Esophagus muscularis mucosa (tissue), 4 donors: ENCODE results near the gene TAL1.

Experiments
- EP300 ChIP-seq: sonication (generic); formaldehyde crosslinking; IDR thresholded peaks from one replicate; pipeline ENCODE4 v1.6.1; 2017; ENCODE audit warnings: antibody characterized with exemption
- POLR2A ChIP-seq: fragments of 450-650 bp; IDR thresholded peaks from one replicate; pipeline ENCODE4 v1.6.1; 2017; ENCODE audit warnings: antibody characterized with exemption, moderate library complexity, mild to moderate bottlenecking, low read depth
- POLR2AphosphoS5 ChIP-seq, 2 donors: sonication (generic); formaldehyde crosslinking; IDR thresholded peaks; one replicate each; pipeline ENCODE4 v1.6.1; 2017; ENCODE audit warnings: antibody characterized with exemption in 2 of 2
- TF ChIP-seq, protein P1 (sequence below), 3 experiments: fragments of 200-600 bp in 2 of 3; fragments of 450-650 bp in 1 of 3; sonication (generic) in 2 of 3; IDR thresholded peaks; one replicate each; pipeline ENCODE4 v1.5.1; 2017 to 2019; ENCODE audit warnings: antibody characterized with exemption in 3 of 3, mild to moderate bottlenecking in 2 of 3, moderate library complexity in 1 of 3

GRCh38 chr1:47223174-47223920 lies 8.7 kb downstream of the TAL1 start:
- TF ChIP-seq POLR2AphosphoS5 (IDR thresholded peaks at IDR 0.05), result no peak
- TF ChIP-seq, protein P1, sequence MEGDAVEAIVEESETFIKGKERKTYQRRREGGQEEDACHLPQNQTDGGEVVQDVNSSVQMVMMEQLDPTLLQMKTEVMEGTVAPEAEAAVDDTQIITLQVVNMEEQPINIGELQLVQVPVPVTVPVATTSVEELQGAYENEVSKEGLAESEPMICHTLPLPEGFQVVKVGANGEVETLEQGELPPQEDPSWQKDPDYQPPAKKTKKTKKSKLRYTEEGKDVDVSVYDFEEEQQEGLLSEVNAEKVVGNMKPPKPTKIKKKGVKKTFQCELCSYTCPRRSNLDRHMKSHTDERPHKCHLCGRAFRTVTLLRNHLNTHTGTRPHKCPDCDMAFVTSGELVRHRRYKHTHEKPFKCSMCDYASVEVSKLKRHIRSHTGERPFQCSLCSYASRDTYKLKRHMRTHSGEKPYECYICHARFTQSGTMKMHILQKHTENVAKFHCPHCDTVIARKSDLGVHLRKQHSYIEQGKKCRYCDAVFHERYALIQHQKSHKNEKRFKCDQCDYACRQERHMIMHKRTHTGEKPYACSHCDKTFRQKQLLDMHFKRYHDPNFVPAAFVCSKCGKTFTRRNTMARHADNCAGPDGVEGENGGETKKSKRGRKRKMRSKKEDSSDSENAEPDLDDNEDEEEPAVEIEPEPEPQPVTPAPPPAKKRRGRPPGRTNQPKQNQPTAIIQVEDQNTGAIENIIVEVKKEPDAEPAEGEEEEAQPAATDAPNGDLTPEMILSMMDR (IDR thresholded peaks at IDR 0.05), result no peak
- TF ChIP-seq POLR2A, result no peak
- no peak for TF ChIP-seq EP300
